Measurements from ENCODE around the gene SLC22A2.
"Not testable (repeated sequence)": the region's sequence is repeated elsewhere in the genome, so short reads cannot be mapped to it uniquely, and the experiment has no call there.

The SLC22A2 gene

DNA sequence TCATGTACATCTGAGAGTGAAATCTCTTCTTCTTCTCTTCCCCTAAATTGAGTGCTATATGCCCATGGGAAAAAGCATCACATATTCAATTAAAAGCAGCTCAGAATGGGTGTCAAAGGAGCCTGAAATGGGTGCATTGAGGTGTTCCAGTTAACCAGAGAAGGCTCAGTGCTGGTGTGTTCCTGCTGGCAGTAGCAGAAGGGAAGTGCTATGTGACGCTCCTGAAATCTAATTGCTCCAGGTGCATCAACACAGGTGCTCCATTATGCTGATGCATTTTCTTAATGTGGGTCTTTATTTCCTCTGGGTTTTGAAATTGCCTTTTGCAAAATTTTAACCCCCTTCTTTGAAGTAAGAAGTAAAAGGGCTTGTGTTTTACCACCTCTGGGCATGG, 17.9 kb downstream of the SLC22A2 start:
- DNase-seq, result no peak

GRCh38 chr6:160239929-160240690, 18.5 kb downstream of the SLC22A2 start:
- DNase-seq, result no peak

GRCh38 chr6:160238761-160239751, 19.6 kb downstream of the SLC22A2 start:
- DNase-seq, result peak; percentile 18 to 49

GRCh38 chr6:160238278-160238711, 20.3 kb downstream of the SLC22A2 start:
- DNase-seq, result no peak

- not testable (repeated sequence) for DNase-seq
These were observed 20.9 kb downstream of the SLC22A2 start for GRCh38 chr6:160237597-160238275.

- not testable (repeated sequence) for DNase-seq
These were observed 22.3 kb downstream of the SLC22A2 start for GRCh38 chr6:160236235-160236872.

GRCh38 chr6:160233950-160234640, 24.5 kb downstream of the SLC22A2 start:
- not testable (repeated sequence) for DNase-seq

GRCh38 chr6:160227769-160228161, 30.9 kb downstream of the SLC22A2 start:
- DNase-seq, result no peak

DNA sequence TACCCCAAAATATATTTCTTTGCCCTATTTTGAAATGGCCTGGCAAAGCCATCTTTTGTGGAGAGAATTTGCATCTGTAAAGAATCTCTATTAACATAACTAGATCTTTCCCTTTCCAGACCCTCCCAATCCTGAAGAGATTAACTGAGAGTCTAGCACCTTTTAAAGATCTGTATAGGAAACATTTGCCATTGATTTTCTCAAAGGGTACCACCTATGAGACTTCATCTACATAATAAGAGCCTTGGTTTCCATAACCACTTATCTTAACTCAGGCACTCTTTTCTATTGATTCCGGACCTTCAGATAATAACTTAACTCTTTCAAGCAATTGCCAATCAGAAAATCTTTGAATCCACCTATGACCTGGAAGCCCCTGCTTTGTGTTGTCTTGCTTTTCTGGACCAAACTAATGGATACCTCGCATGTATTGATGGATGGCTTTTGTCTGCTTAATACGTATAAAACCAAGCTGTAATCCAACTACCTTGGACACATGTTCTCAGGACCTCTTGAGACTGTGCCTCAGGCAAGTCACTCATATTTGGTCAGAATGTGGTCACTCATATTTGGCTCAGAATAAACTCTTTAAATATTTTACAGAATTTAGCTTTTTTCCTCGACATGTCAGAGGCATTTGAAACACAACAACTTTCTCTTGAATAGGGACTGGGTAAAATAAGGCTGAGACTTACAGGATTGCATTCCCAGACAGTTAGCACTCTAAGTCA, 31.4 kb downstream of the SLC22A2 start:
- DNase-seq, result no peak

DNA sequence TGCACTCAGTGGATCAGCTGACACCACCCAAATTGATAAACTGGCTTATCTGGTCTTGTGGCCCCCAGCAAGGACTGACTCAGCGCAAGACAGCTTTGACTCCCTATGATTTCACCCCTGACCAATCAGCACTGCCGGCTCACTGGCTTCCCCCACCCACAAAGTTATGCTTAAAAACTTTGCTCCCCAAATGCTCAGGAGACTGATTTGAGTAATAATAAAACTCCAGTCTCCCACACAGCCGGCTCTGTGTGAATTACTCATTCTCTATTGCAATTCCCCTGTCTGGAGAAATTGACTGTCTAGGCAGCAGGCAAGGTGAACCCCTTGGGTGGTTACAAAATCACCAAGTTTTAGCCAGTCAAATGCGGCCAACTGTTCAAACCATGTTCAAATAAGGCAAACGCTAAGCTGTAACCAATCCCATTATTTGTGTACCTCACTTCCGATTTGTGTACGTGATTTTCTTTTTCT, 32.5 kb downstream of the SLC22A2 start:
- DNase-seq, result no peak

DNA sequence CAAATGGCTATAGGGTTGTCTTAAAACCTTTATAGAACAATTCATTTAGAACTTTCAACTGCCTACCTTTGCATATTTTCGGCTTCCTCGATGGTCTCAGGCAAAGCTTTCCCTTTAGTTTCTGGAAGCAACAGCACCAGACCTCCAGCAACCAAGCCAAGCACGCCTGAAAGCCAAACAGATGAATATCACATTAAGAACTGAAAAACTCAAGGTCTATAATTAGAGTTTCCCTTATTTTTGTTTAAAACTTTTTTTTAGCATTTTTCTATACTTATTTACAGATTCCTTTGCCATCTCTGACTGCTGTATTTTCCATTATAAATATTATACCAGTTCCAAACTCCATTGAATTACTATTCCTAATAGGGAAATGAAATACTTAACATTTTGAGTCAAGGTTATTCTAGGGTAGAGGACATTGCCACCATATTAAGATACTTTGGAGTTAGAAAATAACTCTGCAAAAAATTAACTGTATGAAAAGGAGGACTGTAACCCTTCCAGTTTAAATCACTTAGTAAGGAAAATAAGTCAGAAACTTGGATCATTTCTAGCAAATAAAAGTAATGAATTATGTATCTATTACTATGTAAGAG, 33.9 kb downstream of the SLC22A2 start:
- no peak for DNase-seq

DNA sequence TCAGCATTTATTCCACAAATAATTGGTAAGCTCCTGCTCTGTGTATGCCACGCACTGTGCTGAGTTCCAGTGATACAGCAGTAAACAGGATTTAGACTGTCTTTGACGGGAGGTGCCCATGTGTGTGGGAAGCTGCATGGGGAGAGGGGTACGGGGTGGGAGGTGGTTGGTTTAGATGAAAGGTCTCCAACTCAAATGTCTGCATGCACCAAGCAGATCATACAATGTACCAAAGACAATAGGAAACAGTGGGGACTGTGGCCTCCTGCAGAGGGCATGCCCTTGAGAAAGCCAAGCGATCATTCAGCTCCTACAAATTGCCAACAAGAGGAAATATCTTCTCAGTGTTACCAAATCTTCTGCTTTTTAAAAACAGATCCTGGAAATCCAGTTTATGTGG, 36.1 kb downstream of the SLC22A2 start:
- no peak for DNase-seq

DNA sequence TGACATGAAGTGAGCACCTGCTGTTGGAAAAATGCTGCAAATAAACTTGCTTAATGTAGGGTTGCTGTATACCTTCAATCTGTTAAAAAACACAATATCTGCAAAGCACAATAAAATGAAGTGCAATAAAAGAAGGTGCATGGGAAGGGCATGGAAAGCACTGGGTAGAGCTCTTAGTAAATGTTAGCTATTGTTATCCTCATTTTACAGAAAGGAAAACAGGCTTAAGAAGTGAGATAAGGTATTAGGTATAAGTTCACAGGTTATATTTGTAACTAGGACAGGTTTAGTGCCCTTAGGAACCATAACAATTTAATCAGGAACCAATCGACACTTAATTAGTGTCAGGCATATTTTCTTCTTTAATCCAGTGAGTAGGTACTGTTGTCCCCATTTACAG, 36.7 kb downstream of the SLC22A2 start:
- DNase-seq, result no peak

DNA sequence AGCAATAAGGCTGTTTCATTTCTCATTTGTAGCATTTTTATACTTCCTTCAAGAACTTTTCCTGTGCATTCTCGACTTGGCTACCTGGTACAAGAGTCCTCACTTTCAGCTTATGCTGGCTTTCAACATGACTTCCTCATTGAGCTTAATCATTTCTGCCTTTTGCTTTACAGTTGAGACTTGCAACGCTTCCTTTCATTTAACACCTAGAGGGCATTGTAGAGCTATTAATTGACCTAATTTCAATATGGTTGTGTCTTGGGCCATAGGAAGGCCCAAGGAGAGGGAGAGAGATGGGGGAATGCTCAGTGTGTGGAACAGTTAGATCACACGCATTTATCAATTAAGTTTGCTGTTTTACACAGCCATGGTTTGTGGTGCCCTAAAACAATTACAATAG, 37.2 kb downstream of the SLC22A2 start:
- no peak for DNase-seq

DNA sequence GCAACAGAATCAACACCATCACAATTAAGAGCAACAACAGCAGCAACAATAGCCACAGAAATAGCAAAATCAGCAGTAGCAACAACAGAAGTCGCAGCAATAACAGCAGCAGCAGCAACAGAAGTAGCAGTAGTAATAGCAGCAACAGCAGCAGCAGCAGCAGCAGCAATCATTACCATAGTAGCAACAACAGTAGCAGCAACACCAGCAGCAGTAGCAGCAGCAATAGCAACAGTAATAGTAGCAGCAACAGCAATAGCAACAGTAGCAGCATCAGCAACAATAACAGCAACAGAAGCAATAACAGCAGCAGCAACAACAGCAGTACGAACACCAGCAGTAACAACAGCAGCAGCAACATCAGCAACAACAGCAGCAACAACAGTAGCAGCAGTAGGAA, 39.8 kb downstream of the SLC22A2 start:
- no peak for DNase-seq

DNA sequence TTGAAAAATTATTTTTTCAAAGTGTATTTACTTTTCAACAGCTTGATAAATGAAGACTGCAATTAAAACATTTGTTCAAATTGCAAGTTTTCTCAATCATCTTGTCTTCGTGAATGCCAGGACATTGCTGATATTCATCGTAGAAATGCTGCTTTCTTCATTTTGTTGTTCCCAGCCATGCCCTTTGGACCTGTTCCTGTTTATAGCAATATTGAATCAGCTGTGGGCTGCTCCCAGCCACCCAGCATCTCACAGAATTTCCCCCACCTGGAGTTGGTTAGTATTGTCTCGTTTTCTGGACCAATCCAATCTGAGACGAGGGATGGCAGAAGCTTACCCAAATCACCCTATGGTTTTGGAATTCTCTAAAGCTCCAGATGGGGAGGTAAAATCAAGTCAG, 40.8 kb downstream of the SLC22A2 start:
- no peak for DNase-seq

DNA sequence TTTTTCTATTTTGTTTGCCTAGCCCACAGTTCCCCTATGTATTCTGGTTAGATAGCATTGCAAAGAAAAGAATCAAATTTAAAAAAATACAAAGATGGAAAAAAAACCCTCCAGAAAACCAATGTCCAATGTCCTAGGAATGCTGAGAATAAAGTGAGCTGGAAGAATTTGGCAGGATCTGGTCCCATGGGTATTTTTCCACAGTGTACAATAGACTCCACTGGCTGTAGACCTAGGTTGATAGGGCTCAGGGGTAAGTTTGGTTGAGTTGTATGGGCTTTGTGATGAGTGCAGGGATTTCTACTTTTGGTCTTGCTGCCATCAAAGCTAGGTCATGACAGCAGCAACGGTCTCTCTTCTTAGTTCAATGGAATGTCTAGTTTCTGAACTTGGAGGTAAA, 41.5 kb downstream of the SLC22A2 start:
- DNase-seq, result no peak

DNA sequence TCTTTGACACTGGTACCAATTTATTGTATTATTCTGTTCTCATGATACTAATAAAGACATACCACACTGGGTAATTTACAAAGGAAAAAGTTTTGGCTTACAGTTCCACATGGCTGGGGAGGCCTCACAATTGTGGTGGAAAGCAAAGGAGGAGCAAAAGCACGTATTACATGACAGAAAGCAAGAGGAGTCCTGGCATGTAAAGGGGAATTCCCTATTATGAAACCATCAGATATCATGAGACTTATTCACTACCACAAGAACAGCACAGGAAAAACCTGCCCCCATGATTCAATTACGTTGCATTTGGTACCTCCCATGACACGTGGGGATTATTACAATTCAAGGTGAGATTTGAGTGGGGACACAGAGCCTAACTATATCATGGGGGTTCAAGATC, 43.4 kb downstream of the SLC22A2 start:
- DNase-seq, result no peak

- DNase-seq, result no peak
These were observed 51.0 kb downstream of the SLC22A2 start for GRCh38 chr6:160207618-160208017.

DNA sequence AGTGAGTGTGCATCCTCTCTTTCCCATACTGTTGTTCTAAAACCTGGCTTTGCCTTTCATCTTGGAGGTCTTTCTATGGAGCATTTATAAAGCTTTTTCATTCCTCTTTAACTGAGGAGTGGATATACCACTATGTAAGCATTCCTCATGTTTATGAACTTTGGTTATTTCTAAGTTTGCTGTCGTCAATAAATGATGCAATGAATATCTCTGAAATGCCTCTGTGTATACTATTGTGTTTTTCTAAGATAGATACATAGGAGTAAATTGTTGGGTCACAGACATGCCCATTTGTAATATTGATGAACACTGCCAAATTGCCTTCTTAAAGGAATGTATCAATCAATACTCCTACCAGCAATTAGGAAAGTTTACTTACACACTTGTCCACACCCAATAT, 53.9 kb downstream of the SLC22A2 start:
- DNase-seq, result no peak

DNA sequence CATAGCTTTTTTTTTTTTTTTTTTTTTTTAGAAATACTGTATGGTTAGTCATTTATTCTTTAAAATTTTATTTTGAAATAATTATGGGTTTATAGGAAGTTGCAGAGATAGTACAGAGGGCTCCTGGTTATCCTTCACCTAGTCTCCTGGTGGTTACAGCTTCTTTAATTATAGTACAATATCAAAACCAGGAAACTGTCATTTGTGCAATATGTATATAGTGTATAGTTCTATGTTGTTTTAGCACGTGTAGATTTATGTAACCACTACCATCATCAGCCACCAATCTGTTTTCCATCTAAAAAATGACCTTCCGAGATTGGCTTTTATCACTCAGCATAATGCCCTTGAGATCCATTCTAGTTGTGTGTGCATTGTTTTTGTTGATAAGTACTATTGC, 54.7 kb downstream of the SLC22A2 start:
- no peak for DNase-seq

Measured in SW 1271 (cell line).